NCI-H1105 (cell line): ENCODE results near the gene MX2.

ENCODE experiments used
- DNase-seq: peaks from one replicate; lab custom pipeline; 2025; lab: John Stamatoyannopoulos, UW

The MX2 gene

DNA sequence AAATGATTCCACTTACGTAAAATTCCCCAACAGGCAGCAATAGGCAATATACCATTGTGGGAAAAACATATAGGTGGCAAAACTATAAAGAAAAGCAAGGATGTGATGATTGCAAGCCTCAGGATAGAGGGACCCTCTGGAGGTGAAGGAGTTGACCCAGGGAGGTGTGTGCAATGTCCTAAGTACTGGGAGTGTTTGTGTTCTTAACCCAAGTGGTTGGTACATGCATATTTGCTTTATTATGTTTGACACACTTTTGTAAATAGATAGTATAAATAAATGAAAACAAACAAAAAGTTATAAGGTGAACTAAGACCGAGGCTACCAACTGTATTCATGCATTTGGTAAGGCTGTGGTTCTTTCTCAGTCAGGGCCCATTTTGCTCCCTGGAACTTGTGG is 71.7 kb downstream of the MX2 start:
- no peak for DNase-seq

DNA sequence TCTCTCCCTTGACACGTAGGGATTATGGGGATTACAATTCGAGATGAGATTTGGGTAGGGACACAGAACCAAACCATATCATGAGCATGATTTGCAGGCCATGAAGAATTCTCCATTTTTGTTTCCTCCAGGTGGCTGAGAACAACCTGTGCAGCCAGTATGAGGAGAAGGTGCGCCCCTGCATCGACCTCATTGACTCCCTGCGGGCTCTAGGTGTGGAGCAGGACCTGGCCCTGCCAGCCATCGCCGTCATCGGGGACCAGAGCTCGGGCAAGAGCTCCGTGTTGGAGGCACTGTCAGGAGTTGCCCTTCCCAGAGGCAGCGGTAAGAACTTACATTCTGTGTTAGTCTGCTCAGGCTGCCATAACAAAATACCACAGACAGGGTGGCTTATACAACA is 73.9 kb downstream of the MX2 start:
- DNase-seq, result no peak

DNA sequence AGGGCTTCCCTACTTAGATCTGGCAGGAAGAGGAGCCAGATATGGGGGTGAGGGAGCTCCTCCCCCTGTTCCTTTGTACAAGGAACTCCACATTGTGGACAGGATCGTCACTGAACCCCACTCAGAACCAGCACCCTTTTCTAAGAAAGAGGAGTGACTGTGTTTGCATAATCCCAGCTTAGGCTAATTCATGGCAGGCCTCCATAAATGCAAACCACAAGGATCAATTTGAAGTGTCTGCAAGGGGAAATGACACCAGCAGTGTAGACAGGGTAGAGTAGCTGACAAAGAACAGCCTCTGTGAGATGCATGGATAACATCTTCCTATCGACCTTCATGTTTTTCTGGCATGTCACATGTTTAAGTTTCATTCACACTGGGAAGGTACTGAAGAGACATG is 75.9 kb downstream of the MX2 start:
- DNase-seq, result no peak

DNA sequence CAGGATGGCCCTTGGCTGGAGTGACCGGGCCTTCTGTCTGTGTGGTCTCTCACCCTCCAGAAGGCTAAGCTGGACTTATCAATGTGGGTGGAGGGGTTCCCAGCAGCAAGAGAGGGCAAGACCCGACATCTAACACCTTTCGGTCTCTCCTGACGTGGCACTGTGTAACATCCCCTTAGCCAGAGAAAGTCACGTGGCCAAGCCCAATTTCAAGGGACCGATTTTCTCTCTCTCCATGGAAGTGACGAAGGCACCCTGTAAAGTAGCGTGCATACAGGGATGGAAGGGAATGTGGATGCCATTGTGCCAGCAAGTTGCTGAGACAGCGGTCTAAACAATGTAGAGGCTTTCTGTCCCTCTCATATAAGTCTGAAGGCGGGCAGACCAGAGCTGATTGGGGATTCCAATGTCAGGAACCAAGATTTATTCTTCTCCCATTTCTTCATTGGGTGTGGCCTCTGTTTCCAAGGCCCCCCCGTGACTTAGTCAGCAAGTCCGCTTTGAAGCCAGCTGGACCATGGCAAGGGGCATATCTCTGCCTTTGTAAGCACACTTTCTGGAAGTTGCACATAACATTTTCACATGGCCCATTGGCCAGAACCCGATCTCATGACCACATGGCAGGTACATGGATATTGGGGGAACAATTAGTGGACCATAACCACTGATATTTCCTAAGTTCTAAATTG is 76.7 kb downstream of the MX2 start:
- no peak for DNase-seq

DNA sequence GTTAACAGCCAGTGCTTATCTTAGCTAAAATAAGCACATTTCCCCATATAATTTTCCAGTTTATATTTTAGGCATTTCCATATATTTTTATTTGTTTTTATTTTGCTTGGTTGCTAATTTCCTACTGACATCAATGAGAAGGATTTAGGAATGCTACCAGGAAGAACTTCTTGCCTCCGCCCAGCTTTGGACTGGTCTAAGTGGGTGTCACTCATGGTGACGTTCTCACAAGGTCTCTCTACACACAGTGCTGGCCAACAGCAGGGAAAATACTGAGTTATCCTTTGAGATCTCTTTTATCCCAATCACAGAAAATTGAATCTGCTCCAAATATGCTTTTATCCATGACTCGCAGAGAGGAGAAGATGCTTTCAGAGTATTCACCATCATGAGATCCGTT is 77.4 kb downstream of the MX2 start:
- DNase-seq, result no peak

DNA sequence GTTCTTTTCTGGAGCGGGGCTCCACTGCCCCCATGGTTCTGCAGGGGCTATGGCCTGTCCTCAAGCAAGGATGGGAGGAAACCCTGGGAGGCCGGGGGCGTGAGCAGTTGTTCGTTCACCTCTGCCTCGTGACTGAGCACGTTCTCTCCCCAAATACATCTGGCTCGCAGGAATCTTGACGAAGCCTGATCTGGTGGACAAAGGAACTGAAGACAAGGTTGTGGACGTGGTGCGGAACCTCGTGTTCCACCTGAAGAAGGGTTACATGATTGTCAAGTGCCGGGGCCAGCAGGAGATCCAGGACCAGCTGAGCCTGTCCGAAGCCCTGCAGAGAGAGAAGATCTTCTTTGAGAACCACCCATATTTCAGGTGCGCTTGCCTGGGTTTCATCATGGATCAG is 79.7 kb downstream of the MX2 start:
- DNase-seq, result no peak

DNA sequence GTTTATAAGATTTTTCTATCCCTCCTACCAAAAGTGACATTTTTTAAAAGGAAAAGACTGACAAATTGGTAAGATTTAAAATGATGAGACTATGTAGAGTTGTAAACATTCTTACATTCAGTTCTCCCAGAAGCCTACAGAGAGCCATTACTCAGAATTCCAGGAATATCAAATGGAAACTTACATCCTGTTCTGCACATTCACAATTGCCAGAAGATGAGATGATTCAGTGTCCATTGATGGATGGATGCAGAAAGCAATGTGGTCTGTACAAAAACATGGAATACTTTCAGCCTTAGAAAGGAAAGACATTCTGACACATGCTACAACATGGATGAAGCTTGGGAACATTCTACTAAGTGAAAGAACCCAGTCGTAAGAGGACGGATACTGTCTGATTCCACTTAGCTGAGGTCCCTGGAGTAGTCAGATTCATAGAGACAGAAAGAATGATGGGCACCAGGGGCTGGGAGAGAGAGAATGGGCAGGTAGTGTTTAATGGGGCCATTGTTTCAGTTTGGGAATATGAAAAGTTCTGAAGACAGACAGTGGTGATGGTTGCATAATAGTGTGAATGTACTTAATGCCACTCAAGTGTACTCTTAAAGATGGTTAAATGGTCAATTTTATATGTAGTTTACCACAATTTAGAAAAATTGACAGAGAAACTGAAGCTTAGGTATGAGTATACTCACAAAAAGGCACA is 80.8 kb downstream of the MX2 start:
- DNase-seq, result no peak

DNA sequence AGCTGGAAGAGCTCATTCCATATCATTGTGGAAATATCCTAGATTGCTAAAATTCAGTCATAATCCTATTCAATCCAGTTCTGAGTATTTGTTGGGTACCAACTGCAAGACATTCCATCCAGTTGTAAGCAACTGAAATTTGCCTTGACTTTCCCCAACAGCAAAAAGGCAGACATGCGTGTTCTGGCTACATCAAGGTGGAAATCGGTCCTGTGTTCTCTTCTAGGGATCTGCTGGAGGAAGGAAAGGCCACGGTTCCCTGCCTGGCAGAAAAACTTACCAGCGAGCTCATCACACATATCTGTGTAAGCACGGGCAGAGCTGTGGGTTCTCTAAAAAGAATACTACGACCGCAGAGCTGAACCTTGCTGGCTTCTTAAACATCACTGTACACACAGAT is 81.7 kb downstream of the MX2 start:
- no peak for DNase-seq

DNA sequence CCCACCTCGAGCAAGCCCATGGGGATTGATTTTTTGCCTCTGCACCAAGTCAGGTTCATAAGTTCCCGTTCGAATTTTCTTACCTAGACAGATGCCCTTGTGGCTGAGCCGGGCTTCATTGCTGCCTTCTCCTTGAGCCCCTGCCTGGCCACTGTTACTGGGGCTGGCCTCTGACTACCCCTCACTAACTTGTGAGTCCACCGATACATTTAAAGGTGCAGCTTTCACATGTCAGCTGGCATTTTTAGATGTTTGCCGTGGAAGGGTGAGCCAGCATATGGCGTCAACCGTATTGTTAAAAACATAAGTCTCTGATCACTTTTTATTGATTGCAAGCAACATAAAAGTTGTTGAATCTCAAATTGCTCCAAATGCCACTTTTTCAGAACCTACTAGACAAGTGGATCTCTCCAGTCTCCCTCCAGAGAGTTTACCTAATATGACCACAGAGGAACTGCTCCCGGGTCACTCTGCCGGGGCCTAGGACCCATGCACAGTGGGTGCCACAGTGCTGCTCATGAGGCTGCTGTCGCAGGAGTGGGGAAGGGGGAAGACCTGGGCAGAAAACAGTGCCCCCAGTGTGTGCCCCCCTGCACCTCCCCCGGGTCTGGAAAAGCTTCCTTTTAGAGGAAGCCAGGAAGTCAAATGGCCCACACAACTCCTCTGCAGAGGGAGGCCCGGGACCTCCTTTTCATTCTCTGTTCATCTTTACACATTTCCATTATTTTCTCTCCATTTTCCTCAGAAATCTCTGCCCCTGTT is 83.1 kb downstream of the MX2 start:
- no peak for DNase-seq

DNA sequence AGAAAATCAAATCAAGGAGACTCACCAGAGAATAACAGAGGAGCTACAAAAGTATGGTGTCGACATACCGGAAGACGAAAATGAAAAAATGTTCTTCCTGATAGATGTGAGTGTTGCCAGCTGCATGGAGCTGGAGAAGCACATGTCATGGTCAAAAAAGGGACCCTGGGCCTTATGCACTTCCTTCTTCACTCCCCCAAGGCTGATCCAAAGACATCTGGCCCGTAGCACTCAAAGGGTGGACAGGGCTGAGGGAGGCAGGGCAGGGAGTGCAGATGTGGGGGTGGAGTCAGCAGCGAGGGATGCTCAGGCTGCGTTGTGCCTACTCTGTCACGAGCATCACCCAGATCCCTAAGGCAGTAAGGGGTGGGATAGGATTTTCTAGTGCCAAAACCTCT is 83.6 kb downstream of the MX2 start:
- DNase-seq, result no peak

DNA sequence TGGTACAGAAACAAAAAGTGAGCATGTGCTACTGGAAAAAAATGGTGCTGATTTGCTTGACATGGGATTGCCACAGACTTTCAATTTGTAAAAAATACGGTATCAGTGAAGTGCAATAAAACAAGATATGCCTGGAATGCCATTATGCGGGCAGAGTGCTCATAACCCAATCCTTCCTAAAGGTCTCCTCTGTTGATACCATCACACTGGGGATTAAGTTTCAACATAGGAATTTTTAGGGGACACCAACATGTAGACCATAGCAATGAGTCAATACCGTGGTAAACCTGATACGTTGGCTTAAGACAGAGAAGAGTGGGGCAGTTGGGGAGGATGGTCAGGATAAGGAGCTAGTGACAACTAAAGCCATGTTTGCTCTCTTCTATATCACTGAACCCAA is 84.8 kb downstream of the MX2 start:
- no peak for DNase-seq

DNA sequence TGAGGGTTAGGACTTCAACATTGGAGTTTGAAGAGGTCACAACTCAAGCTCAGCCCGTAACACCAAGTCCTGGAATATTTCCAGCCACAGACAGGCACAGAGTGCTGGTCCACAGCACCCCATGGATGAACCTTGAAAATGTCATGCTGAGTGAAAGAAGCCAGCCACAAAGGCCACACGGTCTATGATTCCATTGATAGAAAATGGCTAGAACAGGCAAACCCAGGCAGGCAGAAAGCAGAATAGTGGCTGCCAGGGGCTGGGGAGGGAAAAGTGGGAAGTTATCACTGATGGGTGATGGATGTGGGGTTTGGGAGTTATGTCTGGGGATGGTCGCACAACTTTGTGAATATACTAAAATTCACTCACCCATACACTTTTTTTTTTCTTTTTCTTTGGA is 85.5 kb downstream of the MX2 start:
- DNase-seq, result no peak

DNA sequence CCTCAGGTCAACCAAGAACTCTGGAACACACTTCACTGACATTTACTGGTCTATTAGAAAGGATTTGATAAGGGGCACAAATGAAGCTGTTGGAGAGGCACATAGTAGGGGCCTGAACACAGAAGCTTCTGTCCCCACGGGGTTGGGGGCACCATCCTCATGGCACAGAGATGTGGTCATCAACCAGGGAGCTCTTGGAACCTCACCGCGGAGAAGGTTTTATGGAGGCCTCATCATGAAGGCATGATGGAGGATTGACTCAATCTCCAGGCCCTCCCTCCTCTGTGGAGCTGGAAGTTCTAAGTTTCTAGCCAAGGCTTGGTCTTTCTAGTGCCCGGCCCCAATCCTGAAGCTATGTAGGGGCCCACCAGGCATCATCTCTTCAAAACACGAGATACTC is 87.8 kb downstream of the MX2 start:
- no peak for DNase-seq

DNA sequence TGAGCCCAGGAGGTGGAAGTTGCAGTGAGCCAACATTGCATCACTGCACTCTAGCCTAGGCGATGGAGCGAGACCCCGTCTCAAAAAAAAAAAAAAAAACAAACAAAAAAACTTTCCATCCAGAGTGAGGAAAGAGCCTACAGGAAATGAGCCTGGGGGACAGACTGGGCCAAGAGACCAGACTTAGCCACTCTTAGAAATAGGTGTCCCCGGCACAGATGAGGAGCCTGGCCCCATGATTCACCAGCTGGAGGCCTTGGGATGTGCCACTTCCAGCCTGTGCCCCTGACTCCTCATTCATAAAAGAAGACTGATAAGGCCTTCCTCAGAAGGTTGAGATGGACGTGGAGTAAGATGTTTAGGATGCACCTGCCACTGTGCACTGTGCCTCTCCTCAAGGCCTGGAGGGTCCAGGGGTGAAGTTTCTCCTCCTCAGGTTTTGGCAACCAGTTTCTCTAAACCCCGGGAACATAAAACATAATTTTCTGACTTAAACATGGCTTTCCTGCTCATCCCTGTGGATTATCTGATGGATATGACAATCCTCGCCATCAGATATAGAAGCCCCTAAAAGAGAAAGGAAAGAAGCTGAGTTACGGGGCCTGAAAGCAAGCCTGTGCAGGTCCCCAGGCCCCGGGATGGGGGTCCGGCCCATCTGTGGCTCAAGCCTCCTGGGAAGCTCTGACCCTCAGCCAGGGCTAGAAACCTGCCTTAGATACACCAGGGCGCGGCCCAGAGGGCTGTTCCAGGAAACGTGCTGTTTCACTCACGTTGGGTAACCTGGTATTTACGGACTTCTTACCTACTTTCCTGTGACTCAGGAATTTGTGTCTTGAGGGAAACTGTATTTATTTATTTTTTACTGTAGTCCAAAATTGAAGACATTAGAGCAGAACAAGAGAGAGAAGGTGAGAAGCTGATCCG is 90.2 kb downstream of the MX2 start:
- no peak for DNase-seq

DNA sequence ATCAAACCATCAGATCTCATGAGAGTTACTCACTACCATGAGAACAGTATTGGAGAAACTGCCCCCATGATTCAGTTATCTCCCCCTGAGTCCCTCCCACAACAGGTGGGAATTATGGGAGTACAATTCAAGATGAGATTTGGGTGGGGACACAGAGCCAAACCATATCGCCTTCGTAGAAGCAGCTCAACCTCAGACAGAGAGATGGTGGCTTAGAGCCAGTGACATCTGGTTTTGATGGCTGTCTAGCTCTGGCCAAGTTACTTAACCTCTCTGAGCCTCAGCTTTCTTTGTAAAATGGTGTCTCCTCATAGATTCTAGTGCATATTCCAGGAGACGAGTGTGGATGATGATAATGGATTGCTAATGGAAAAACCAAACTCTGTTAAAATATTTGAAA is 91.4 kb downstream of the MX2 start:
- DNase-seq, result no peak

DNA sequence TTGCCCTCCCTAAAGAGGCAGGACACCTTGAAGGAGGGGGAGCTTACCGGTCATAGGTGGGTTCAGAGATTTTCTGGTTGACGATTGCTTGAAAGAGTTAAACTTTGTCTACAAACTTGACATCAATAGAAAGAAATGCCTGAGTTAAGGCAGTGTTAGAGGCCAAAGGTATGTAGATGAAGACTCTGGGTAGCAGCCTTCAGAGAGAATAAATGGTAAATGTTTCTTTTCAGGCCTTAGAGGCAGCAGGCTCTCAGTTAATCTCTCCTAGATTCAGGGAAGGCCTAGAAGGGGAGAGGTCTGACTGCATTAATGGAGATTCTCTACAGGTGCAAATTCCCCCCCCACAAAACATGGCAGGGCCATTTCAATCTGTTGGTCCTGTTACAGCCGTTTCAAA is 91.9 kb downstream of the MX2 start:
- no peak for DNase-seq

DNA sequence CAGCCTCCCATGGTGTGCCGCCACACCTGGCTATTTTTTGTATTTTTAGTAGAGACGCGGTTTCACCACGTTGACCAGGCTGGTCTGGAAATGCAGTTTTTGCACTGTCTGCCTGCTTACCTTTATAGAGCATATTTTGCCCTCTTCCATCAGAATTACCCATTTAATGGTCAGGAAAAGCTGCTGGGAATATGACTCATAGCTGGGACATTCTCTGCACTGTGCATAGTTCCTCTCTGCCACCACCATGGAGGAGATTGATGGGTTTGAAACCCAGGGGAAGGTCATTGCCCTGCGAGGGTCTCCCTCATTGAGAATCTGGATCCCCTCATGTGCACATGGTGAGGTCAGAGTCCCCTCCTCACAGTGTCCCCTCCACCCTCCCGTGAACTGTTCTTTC is 96.3 kb downstream of the MX2 start:
- no peak for DNase-seq

DNA sequence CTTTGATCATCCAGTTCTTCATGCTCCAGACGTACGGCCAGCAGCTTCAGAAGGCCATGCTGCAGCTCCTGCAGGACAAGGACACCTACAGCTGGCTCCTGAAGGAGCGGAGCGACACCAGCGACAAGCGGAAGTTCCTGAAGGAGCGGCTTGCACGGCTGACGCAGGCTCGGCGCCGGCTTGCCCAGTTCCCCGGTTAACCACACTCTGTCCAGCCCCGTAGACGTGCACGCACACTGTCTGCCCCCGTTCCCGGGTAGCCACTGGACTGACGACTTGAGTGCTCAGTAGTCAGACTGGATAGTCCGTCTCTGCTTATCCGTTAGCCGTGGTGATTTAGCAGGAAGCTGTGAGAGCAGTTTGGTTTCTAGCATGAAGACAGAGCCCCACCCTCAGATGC is 96.7 kb downstream of the MX2 start:
- DNase-seq, result no peak
